HepG2 (cell line): ENCODE results near the gene DEPDC1B. TPM values are rescaled to one million over a fixed set of nuclear protein-coding genes. Genes with fewer than 3 reads are reported as not detected.
A peak's percentile ranks its signal among the peaks of the same experiment; 100 is the strongest.

ENCODE experiments used
- ATAC-seq: fragments of 200-7000 bp; cut with Tn5 transposase; 3 replicates; pipeline ENCODE4 v1.9.1; 2020; ENCODE audit warnings: mild to moderate bottlenecking, moderate library complexity
- BruUV-seq: library from RNA; stranded (reverse); fragments of 400-500 nt; replicated peaks from 2 replicates; lab custom pipeline; 2021; lab: Mats Ljungman, UMichigan
- CTCF ChIA-PET: fragments of 300-600 bp; formaldehyde crosslinking; extraction: SDS; loops from one replicate; lab custom pipeline; 2021; ENCODE audit warnings: low total read pairs, inconsistent platforms, low intra/inter-chr PET ratio; lab: Yijun Ruan, JAX
- POLR2A ChIA-PET: fragments of 350-600 bp; sonication (Branson Sonifier 250); formaldehyde crosslinking; loops from one replicate; lab custom pipeline; 2020; ENCODE audit warnings: antibody characterized with exemption, inconsistent platforms; lab: Yijun Ruan, JAX
- DNase-seq: peaks from one replicate; pipeline ENCODE4 v3.0.0-alpha.2; 2015; ENCODE audit warnings: low spot score
- FAIRE-seq: peaks from 3 replicates; lab custom pipeline; 2011; peaks lifted over from hg19 to GRCh38; lab: Jason Lieb, UNC
- H2AFZ ChIP-seq: one replicate; pipeline ENCODE4 v1.6.1; 2011; ENCODE audit warnings: low read length, inconsistent platforms
- H3K27ac ChIP-seq: fragments of 300-600 bp; 3 replicates; pipeline ENCODE4 v1.8.0; 2011; ENCODE audit warnings: mixed run types, mild to moderate bottlenecking, mixed read lengths, low read length, inconsistent platforms; ENCODE audit not compliant: insufficient read depth; ENCODE audit errors: extremely low read length
- H3K27me3 ChIP-seq, 2 experiments: fragments of 200-600 bp in 1 of 2; 2 replicates in 1 of 2; 3 replicates in 1 of 2; pipeline versions ENCODE4 v1.6.0 to v1.8.0; 2011; ENCODE audit warnings: low read length in 2 of 2, mild to moderate bottlenecking in 2 of 2, moderate library complexity in 2 of 2, inconsistent platforms in 1 of 2; ENCODE audit not compliant: insufficient read depth in 2 of 2, control insufficient read depth in 1 of 2
- H3K36me3 ChIP-seq, 2 experiments: fragments of 200-600 bp in 1 of 2; replicated peaks in 1 of 2; 2 replicates in 1 of 2; 3 replicates in 1 of 2; pipeline versions ENCODE4 v1.5.1 to v1.8.0; 2011; ENCODE audit warnings: low read length in 2 of 2, inconsistent platforms in 1 of 2; ENCODE audit not compliant: insufficient read depth in 2 of 2, control insufficient read depth in 1 of 2
- H3K4me1 ChIP-seq: 2 replicates; pipeline ENCODE4 v1.5.1; 2012; ENCODE audit warnings: low read length, inconsistent platforms; ENCODE audit not compliant: insufficient read depth
- H3K4me2 ChIP-seq: 2 replicates; pipeline ENCODE4 v1.6.0; 2011; ENCODE audit warnings: low read depth, low read length, inconsistent platforms
- H3K4me3 ChIP-seq, 3 experiments: fragments of 200-600 bp in 1 of 3; sonication (generic), shearing (Covaris generic) in 1 of 3; replicated peaks in 1 of 3; 2 replicates each; pipeline ENCODE4 v1.5.1; 2011 to 2016; ENCODE audit warnings: low read length in 3 of 3, inconsistent platforms in 2 of 3, low read depth in 2 of 3, mild to moderate bottlenecking in 2 of 3, control low read depth in 1 of 3, mixed read lengths in 1 of 3; ENCODE audit not compliant: insufficient read depth in 1 of 3
- H3K79me2 ChIP-seq: one replicate; pipeline ENCODE4 v1.6.1; 2011; ENCODE audit warnings: low read length, inconsistent platforms; ENCODE audit not compliant: insufficient read depth
- H3K9ac ChIP-seq: 2 replicates; pipeline ENCODE4 v1.6.0; 2011; ENCODE audit warnings: mild to moderate bottlenecking, low read depth, low read length, inconsistent platforms; ENCODE audit not compliant: insufficient read depth
- H3K9me3 ChIP-seq: 2 replicates; pipeline ENCODE4 v1.5.1; 2012; ENCODE audit warnings: mild to moderate bottlenecking, low read length
- H4K20me1 ChIP-seq: 2 replicates; pipeline ENCODE4 v1.6.0; 2011; ENCODE audit warnings: inconsistent platforms, mild to moderate bottlenecking, low read length, moderate library complexity; ENCODE audit not compliant: insufficient read depth
- ARID2 ChIP-seq: sonication (generic); formaldehyde crosslinking; IDR thresholded peaks from 2 replicates; pipeline ENCODE4 v1.8.1; 2022; ENCODE audit warnings: mild to moderate bottlenecking, missing genetic modification reagents, borderline replicate concordance
- ASH2L ChIP-seq: fragments of 300-600, 200-600 bp; sonication (generic); IDR thresholded peaks from 2 replicates; pipeline ENCODE4 v1.7.0; 2017; ENCODE audit warnings: low read depth, mild to moderate bottlenecking, moderate library complexity, mixed read lengths, low read length; ENCODE audit not compliant: insufficient read length
- ATF5 ChIP-seq: sonication (generic); formaldehyde crosslinking; IDR thresholded peaks from 2 replicates; pipeline ENCODE4 v1.4.0; 2020; ENCODE audit warnings: mild to moderate bottlenecking, low read depth, missing genetic modification reagents
- DMTF1 ChIP-seq: sonication (generic); formaldehyde crosslinking; IDR thresholded peaks from 2 replicates; pipeline ENCODE4 v1.4.0; 2020; ENCODE audit warnings: mild to moderate bottlenecking, missing genetic modification reagents
- EED ChIP-seq: sonication (generic); formaldehyde crosslinking; IDR thresholded peaks from 2 replicates; pipeline ENCODE4 v1.5.0; 2020; ENCODE audit warnings: mild to moderate bottlenecking, missing genetic modification reagents
- IRF1 ChIP-seq: sonication (generic); formaldehyde crosslinking; IDR thresholded peaks from 2 replicates; pipeline ENCODE4 v1.4.0; 2020; ENCODE audit warnings: low read depth, mild to moderate bottlenecking, missing genetic modification reagents
- MYPOP ChIP-seq: sonication (generic); formaldehyde crosslinking; IDR thresholded peaks from 2 replicates; pipeline ENCODE4 v1.8.1; 2023; ENCODE audit warnings: mild to moderate bottlenecking, moderate library complexity, missing genetic modification reagents
- NAIF1 ChIP-seq: sonication (generic); formaldehyde crosslinking; IDR thresholded peaks from 2 replicates; pipeline ENCODE4 v1.5.0; 2020; ENCODE audit warnings: mild to moderate bottlenecking, missing genetic modification reagents, borderline replicate concordance
- NRL ChIP-seq: sonication (generic); formaldehyde crosslinking; IDR thresholded peaks from 2 replicates; pipeline ENCODE4 v1.5.0; 2020; ENCODE audit warnings: missing genetic modification reagents, mild to moderate bottlenecking, moderate library complexity, borderline replicate concordance
- RARA ChIP-seq: IDR thresholded peaks from 2 replicates; pipeline ENCODE4 v1.6.1; 2016; ENCODE audit warnings: missing genetic modification reagents, missing compliant biosample characterization
- ZFYVE20 ChIP-seq: sonication (generic); formaldehyde crosslinking; IDR thresholded peaks from 2 replicates; pipeline ENCODE4 v1.8.0; 2023; ENCODE audit warnings: low read depth, mild to moderate bottlenecking, moderate library complexity, missing genetic modification reagents, borderline replicate concordance
- ZNF160 ChIP-seq: sonication (generic); formaldehyde crosslinking; IDR thresholded peaks from 2 replicates; pipeline ENCODE4 v1.8.0; 2022; ENCODE audit warnings: mild to moderate bottlenecking, inconsistent platforms, missing genetic modification reagents
- ZNF274 ChIP-seq: sonication (generic); formaldehyde crosslinking; IDR thresholded peaks from 2 replicates; pipeline ENCODE4 v1.5.1; 2020; ENCODE audit warnings: mild to moderate bottlenecking, missing genetic modification reagents
- ZNF317 ChIP-seq: sonication (generic); formaldehyde crosslinking; IDR thresholded peaks from 2 replicates; pipeline ENCODE4 v1.5.0; 2020; ENCODE audit warnings: mild to moderate bottlenecking, missing genetic modification reagents
- ZNF501 ChIP-seq: sonication (generic); formaldehyde crosslinking; IDR thresholded peaks from 2 replicates; pipeline ENCODE4 v1.5.1; 2020; ENCODE audit warnings: mild to moderate bottlenecking, moderate library complexity, missing genetic modification reagents
- ZNF746 ChIP-seq: sonication (generic); formaldehyde crosslinking; IDR thresholded peaks from 2 replicates; pipeline ENCODE4 v1.8.0; 2022; ENCODE audit warnings: mild to moderate bottlenecking, missing genetic modification reagents
- ZNF747 ChIP-seq: sonication (generic); formaldehyde crosslinking; IDR thresholded peaks from 2 replicates; pipeline ENCODE4 v1.8.1; 2023; ENCODE audit warnings: missing genetic modification reagents, mild to moderate bottlenecking, borderline replicate concordance
- ZNF891 ChIP-seq: sonication (generic); formaldehyde crosslinking; IDR thresholded peaks from 2 replicates; pipeline ENCODE4 v1.5.0; 2020; ENCODE audit warnings: mild to moderate bottlenecking, missing genetic modification reagents
- ZSCAN29 ChIP-seq: sonication (generic); formaldehyde crosslinking; conservative IDR thresholded peaks from 2 replicates; pipeline ENCODE4 v1.4.0; 2020; ENCODE audit warnings: mild to moderate bottlenecking, missing genetic modification reagents
- ZZZ3 ChIP-seq: sonication (generic); formaldehyde crosslinking; IDR thresholded peaks from 2 replicates; pipeline ENCODE4 v1.4.0; 2020; ENCODE audit warnings: missing genetic modification reagents, mild to moderate bottlenecking, borderline replicate concordance
- WGBS: methylation state at CpG from one replicate; pipeline ENCODE4 v1.1.6; 2017; ENCODE audit warnings: low lambda C conversion rate; 5-methylcytosine and 5-hydroxymethylcytosine counted together
- in situ Hi-C: cut with HindIII; loops from 2 replicates; pipeline ENCODE4 v1.10.0; 2017; ENCODE audit warnings: low pct_unique_long_range_greater_than_20kb; ENCODE audit not compliant: extremely low pct_ligation_motif_present
- intact Hi-C: fragments of 100-400 bp; cut with micrococcal nuclease; formaldehyde crosslinking; loops from one replicate; pipeline ENCODE4 v1.10.0; 2022; ENCODE audit not compliant: unreplicated experiment
- polyA plus RNA-seq, 8 experiments: library from polyadenylated mRNA; depleted of rRNA in 3 of 8; stranded (reverse) in 7 of 8; unstranded in 1 of 8; fragments of >200 nt; fragmentation: Illumina TruSeq in 4 of 8; extraction: Trizol in 4 of 8; gene quantifications; 2 replicates each; pipeline versions ENCODE4 v1.2.1 to v1.2.3, GENCODE V29; 2011 to 2016; ENCODE audit warnings: low read depth in 4 of 8, missing spikeins in 1 of 8, mixed read lengths in 1 of 8; ENCODE audit not compliant: insufficient read depth in 1 of 8
- total RNA-seq, 5 experiments: library from RNA; depleted of rRNA; stranded (reverse); fragments of >200 nt; fragmentation: Illumina TruSeq; extraction: Trizol; gene quantifications; 2 replicates each; pipeline ENCODE4 v1.2.3, GENCODE V29; 2016; ENCODE audit warnings: low read depth in 1 of 5

Gene DEPDC1B
- total and polyA plus RNA-seq, 2 of the 13 experiments (the other 11 are each of a cell fraction or from before 2014, with no cell fraction given), result 29.5 to 51.3 TPM

- no peak for FAIRE-seq
- peak overlapping the region; percentile 90 for H3K9ac ChIP-seq
- peak overlapping the region; percentile 95 for H3K4me2 ChIP-seq
- peak overlapping the region; percentile 66 for H2AFZ ChIP-seq
- POLR2A ChIA-PET, result interaction anchor here (0.9 to 2.6 kb wide), 11 partner anchors 9 to 244 kb away, joined by 3 to 41 read pairs (median 6); partner anchors contain the start of genes ELOVL7, ERCC8 and NDUFAF2
- peak; percentile 47 for ATAC-seq
- 0% methylated on average over 14 of the region's 16 CpGs for WGBS
- peaks cover 38% of the 10 kb centered on the region for H3K79me2 ChIP-seq
- intact Hi-C loops, result loop anchor here (5.0 kb wide), 1 partner anchor 182 kb away; no protein-coding TSS in a partner anchor
- H3K4me1 ChIP-seq, result peaks cover 43% of the 10 kb centered on the region
- H3K9me3 ChIP-seq, result no peaks in the 10 kb centered on the region
- H3K4me3 ChIP-seq, result peak overlapping the region; percentile 83 to 90 (median 85)
- peak overlapping the region; percentile 96 for H3K27ac ChIP-seq
- TSS peak; percentile 95 for BruUV-seq
- in situ Hi-C loops, result no loop called here
- DNase-seq, result peak; percentile 27
- H4K20me1 ChIP-seq, result no peaks in the 10 kb centered on the region
- no peaks in the 10 kb centered on the region for H3K36me3 ChIP-seq
- no peaks in the 10 kb centered on the region; a peak in 1 of 5 replicates for H3K27me3 ChIP-seq
- CTCF ChIA-PET, result interaction anchor here (1.2 to 1.8 kb wide), 2 partner anchors 22 to 144 kb away, joined by 3 to 12 read pairs; partner anchors contain the start of gene ELOVL7
- TF ChIP-seq NRL (CRISPR knock-in tag) (0 out of 2 replicates have a peak, but pooled peaks have one; percentile 12), ZNF891 (no peak), ZFYVE20 (CRISPR knock-in tag) (no peak), NAIF1 (CRISPR knock-in tag) (no peak), ZNF746 (no peak), ZNF317 (CRISPR knock-in tag) (0 out of 2 replicates have a peak, but pooled peaks have one; percentile 6), EED (CRISPR knock-in tag) (no peak), ZZZ3 (CRISPR knock-in tag) (0 out of 2 replicates have a peak, but pooled peaks have one; percentile 10), MYPOP (no peak), IRF1 (no peak), ZNF747 (CRISPR knock-in tag) (no peak), ARID2 (0 out of 2 replicates have a peak, but pooled peaks have one; percentile 4), ATF5 (no peak), ZNF501 (CRISPR knock-in tag) (peak; percentile 10; the same call in 1 of the 2 replicates), ZSCAN29 (no peak; the same call in 1 of the 2 replicates), DMTF1 (CRISPR knock-in tag) (0 out of 2 replicates have a peak, but pooled peaks have one; percentile 45), RARA (CRISPR knock-in tag) (no peak), ASH2L (peak; percentile 29), ZNF274 (CRISPR knock-in tag) (no peak), ZNF160 (CRISPR knock-in tag) (0 out of 2 replicates have a peak, but pooled peaks have one; percentile 5)
These were observed 421 bp upstream of the DEPDC1B start for GRCh38 chr5:60700416-60700757.
